ENCODE results near the gene COQ9. TPM values are rescaled to one million over a fixed set of nuclear protein-coding genes. Genes with fewer than 3 reads are reported as not detected.

Gene COQ9
- total and polyA plus RNA-seq, 2 of the 4 experiments (the other 2 are of a cell fraction), result 57.9 to 58.5 TPM

DNA sequence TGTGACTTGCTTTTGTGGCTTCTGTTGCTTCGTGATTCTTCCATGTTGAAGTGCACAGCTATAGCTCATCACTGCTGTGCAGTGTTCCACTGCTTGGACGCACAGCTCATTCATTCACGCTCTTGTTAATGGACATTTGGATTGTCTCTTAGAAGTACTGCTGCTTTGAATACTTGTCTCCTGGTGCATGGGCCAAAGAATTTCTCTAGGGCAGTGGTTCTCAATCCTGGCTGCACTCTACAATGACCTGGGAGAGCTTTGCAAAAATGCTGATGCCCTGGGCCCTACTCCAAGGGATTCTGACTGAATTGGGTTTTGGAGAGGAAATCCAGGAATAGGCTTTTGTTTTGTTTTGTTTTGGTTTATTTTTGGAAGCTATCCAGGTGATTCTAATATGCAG lies 22.7 kb upstream of the COQ9 start:
- Histone ChIP-seq H3K4me1 (ENCODE audit: control insufficient read depth, insufficient read depth, low read length) (peaks cover 2% of the 10 kb centered on the region), H3K27me3 (ENCODE audit: control insufficient read depth, insufficient read depth, low read length) (no peaks in the 10 kb centered on the region), H3K4me3 (ENCODE audit: insufficient read depth, low read depth, low read length) (no peak overlapping the region), H2BK5ac (ENCODE audit: low read depth, low read length, poor library complexity, severe bottlenecking) (no peak overlapping the region), H2BK120ac (ENCODE audit: low read depth, low read length) (no peak overlapping the region), H3K79me1 (ENCODE audit: low read depth in 1 of 2, low read length in 2 of 2) (no peaks in the 10 kb centered on the region), H3K9me3 (ENCODE audit: control insufficient read depth, insufficient read depth, low read length) (no peaks in the 10 kb centered on the region), H3K36me3 (ENCODE audit: control insufficient read depth, insufficient read depth, low read length) (peaks cover 15% of the 10 kb centered on the region), H3K14ac (replicated peaks; ENCODE audit: low read depth, low read length) (no peak overlapping the region), H2AK5ac (ENCODE audit: low read depth, low read length) (no peak overlapping the region), H3K27ac (ENCODE audit: insufficient read depth, low read length) (no peak overlapping the region), H2BK20ac (ENCODE audit: low read depth, low read length) (no peak overlapping the region), H4K91ac (ENCODE audit: insufficient read depth, low read depth, low read length) (no peak overlapping the region), H3K4ac (ENCODE audit: low read depth, low read length) (no peak overlapping the region), H3K4me2 (ENCODE audit: low read depth, low read length) (no peak overlapping the region), H2AK9ac (replicated peaks; ENCODE audit: low read depth, low read length, poor library complexity) (no peak overlapping the region), H3K9me1 (ENCODE audit: insufficient read depth, low read length) (no peaks in the 10 kb centered on the region), H3K18ac (ENCODE audit: low read depth, low read length) (no peak overlapping the region), H4K5ac (ENCODE audit: low read depth, low read length) (no peak overlapping the region), H2AFZ (replicated peaks; ENCODE audit: low read length, poor library complexity) (no peak overlapping the region), H4K8ac (ENCODE audit: low read depth in 2 of 2, low read length in 2 of 2) (no peak overlapping the region), H3K23ac (ENCODE audit: low read depth, low read length) (no peak overlapping the region), H2BK15ac (ENCODE audit: low read depth, low read length) (no peak overlapping the region), H3K9ac (ENCODE audit: low read depth, low read length) (no peak overlapping the region), H3K56ac (ENCODE audit: extremely low read depth, insufficient read depth, low read length) (no peak overlapping the region), H4K20me1 (ENCODE audit: insufficient read depth, low read length) (no peaks in the 10 kb centered on the region)
- no peak for TF ChIP-seq NFE2L2 (IDR thresholded peaks at IDR 0.05; ENCODE audit: low read depth, low read length)
- no peak for TF ChIP-seq BHLHE40 (IDR thresholded peaks at IDR 0.05; ENCODE audit: low read depth, low read length)
- no peak for TF ChIP-seq RAD21 (IDR thresholded peaks at IDR 0.05; ENCODE audit: low read length)
- no peak for TF ChIP-seq ELK1 (IDR thresholded peaks at IDR 0.05; ENCODE audit: borderline replicate concordance, low read depth, low read length)
- no peak for TF ChIP-seq RCOR1 (IDR thresholded peaks at IDR 0.05; ENCODE audit: insufficient replicate concordance, low read length)
- no peak for TF ChIP-seq MAZ (IDR thresholded peaks at IDR 0.05; ENCODE audit: borderline replicate concordance, low read depth, low read length)
- no peak for TF ChIP-seq MXI1 (IDR thresholded peaks at IDR 0.05; ENCODE audit: borderline replicate concordance, low read depth, low read length)
- TF ChIP-seq, protein P1, sequence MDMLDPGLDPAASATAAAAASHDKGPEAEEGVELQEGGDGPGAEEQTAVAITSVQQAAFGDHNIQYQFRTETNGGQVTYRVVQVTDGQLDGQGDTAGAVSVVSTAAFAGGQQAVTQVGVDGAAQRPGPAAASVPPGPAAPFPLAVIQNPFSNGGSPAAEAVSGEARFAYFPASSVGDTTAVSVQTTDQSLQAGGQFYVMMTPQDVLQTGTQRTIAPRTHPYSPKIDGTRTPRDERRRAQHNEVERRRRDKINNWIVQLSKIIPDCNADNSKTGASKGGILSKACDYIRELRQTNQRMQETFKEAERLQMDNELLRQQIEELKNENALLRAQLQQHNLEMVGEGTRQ (IDR thresholded peaks at IDR 0.05; ENCODE audit: low read depth, low read length), result no peak
- TF ChIP-seq, protein P2, sequence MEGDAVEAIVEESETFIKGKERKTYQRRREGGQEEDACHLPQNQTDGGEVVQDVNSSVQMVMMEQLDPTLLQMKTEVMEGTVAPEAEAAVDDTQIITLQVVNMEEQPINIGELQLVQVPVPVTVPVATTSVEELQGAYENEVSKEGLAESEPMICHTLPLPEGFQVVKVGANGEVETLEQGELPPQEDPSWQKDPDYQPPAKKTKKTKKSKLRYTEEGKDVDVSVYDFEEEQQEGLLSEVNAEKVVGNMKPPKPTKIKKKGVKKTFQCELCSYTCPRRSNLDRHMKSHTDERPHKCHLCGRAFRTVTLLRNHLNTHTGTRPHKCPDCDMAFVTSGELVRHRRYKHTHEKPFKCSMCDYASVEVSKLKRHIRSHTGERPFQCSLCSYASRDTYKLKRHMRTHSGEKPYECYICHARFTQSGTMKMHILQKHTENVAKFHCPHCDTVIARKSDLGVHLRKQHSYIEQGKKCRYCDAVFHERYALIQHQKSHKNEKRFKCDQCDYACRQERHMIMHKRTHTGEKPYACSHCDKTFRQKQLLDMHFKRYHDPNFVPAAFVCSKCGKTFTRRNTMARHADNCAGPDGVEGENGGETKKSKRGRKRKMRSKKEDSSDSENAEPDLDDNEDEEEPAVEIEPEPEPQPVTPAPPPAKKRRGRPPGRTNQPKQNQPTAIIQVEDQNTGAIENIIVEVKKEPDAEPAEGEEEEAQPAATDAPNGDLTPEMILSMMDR (conservative IDR thresholded peaks at IDR 0.05; ENCODE audit: low read depth, low read length), result no peak
- TF ChIP-seq FOS (IDR thresholded peaks at IDR 0.05; ENCODE audit: low read depth, low read length), result no peak
- TF ChIP-seq CHD1 (IDR thresholded peaks at IDR 0.05; ENCODE audit: low read depth, low read length), result no peak
- ChIA-PET CTCF (interaction anchor here (1.5 to 4.5 kb wide), 2 partner anchors 95 to 124 kb away, joined by 4 to 30 read pairs; no protein-coding TSS in a partner anchor), POLR2A (ENCODE audit: unreplicated experiment) (no interaction called here)
- in situ Hi-C loops (cut with MboI; ENCODE audit: low sequenced_read_pairs) (no loop called here), dilution Hi-C loops (cut with HindIII; ENCODE audit: low sequenced_read_pairs, unreplicated experiment) (no loop called here), intact Hi-C loops (cut with micrococcal nuclease) (no loop called here)
- BruUV-seq (replicated peaks), result no TSS peak
- DNase-seq (no peak), ATAC-seq (ENCODE audit: low read depth) (no peak)
- WGBS, 2 experiments (ENCODE audit: extremely low coverage in 2 of 2, insufficient read length in 1 of 2), result 59% methylated on average over 3 of the region's 3 CpGs; no CpG with 5 or more reads in 1 of the 2 experiments
